ENCODE measurements around the gene SEC16B.

DNA sequence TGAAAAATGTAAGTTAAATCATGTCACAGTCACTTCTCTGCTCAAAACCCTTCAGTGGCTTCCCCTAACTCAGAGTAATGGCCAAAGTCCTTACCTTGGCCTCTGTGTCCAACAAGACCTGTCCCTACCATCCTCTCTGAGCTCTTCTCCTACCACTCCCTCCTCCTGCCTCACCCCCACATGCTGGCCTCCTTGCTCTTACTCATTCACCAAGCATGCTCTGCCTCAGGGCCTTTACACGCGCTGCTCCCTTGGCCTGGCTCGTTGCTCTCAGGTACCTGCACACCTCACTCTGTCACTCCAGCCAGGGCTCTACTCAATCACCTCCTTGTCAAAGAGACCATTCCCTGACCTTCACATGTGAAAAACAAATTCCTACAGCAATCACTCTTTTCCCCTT is 54.2 kb downstream of the SEC16B start:
- TF ChIP-seq, protein P1, sequence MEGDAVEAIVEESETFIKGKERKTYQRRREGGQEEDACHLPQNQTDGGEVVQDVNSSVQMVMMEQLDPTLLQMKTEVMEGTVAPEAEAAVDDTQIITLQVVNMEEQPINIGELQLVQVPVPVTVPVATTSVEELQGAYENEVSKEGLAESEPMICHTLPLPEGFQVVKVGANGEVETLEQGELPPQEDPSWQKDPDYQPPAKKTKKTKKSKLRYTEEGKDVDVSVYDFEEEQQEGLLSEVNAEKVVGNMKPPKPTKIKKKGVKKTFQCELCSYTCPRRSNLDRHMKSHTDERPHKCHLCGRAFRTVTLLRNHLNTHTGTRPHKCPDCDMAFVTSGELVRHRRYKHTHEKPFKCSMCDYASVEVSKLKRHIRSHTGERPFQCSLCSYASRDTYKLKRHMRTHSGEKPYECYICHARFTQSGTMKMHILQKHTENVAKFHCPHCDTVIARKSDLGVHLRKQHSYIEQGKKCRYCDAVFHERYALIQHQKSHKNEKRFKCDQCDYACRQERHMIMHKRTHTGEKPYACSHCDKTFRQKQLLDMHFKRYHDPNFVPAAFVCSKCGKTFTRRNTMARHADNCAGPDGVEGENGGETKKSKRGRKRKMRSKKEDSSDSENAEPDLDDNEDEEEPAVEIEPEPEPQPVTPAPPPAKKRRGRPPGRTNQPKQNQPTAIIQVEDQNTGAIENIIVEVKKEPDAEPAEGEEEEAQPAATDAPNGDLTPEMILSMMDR (conservative IDR thresholded peaks at IDR 0.05 in 1 of 2, IDR thresholded peaks at IDR 0.05 in 1 of 2; ENCODE audit: low read depth in 1 of 2, low read length in 2 of 2), result no peak
- TF ChIP-seq EZH2 (IDR thresholded peaks at IDR 0.05; ENCODE audit: low read length, missing control alignments), result no peak

All from fibroblast of lung (primary cell).